CD4-positive, CD25-positive, alpha-beta regulatory T cell (primary cell): ENCODE results near the gene CTDNEP1. TPM values are rescaled to one million over a fixed set of nuclear protein-coding genes. Genes with fewer than 3 reads are reported as not detected.
"Not testable (repeated sequence)": the region's sequence is repeated elsewhere in the genome, so short reads cannot be mapped to it uniquely, and the experiment has no call there.

Source experiments
- ATAC-seq, 2 donors: fragments of 150-1000 bp; cut with Tn5 transposase; one replicate each; pipeline ENCODE4 v1.10.0; 2021; ENCODE audit warnings: low read depth in 2 of 2, moderate number of reproducible peaks in 2 of 2, moderate library complexity in 1 of 2
- DNase-seq, 3 donors: peaks; one replicate each; pipeline versions ENCODE4 v3.0.0 to v3.0.0-alpha.2; 2012 to 2022; ENCODE audit warnings: mixed read lengths in 1 of 3
- H3K27ac ChIP-seq: one replicate; pipeline ENCODE4 v1.7.0; 2013; ENCODE audit warnings: mild to moderate bottlenecking, low read length; ENCODE audit not compliant: insufficient read depth, poor library complexity, severe bottlenecking
- H3K27me3 ChIP-seq: one replicate; pipeline ENCODE4 v1.7.0; 2013; ENCODE audit warnings: low read length; ENCODE audit not compliant: control insufficient read depth, insufficient read depth
- H3K36me3 ChIP-seq: one replicate; pipeline ENCODE4 v1.7.0; 2013; ENCODE audit warnings: mild to moderate bottlenecking, low read length, moderate library complexity; ENCODE audit not compliant: control insufficient read depth, insufficient read depth
- H3K4me1 ChIP-seq: 2 replicates; pipeline ENCODE4 v1.7.0; 2013; ENCODE audit warnings: mild to moderate bottlenecking, low read length; ENCODE audit not compliant: insufficient read depth, control insufficient read depth, poor library complexity, severe bottlenecking
- H3K4me3 ChIP-seq: one replicate; pipeline ENCODE4 v1.7.0; 2013; ENCODE audit warnings: low read depth, mild to moderate bottlenecking, low read length, moderate library complexity
- H3K9me3 ChIP-seq, 2 experiments: 1 replicate in 1 of 2; 2 replicates in 1 of 2; pipeline ENCODE4 v1.7.0; 2013; ENCODE audit warnings: low read length in 2 of 2, mild to moderate bottlenecking in 1 of 2, moderate library complexity in 1 of 2; ENCODE audit not compliant: control insufficient read depth in 2 of 2
- H3K27ac Mint-ChIP-seq, 3 donors: one replicate each; pipeline ENCODE4 v1.8.0; 2020 to 2022; ENCODE audit warnings: mild to moderate bottlenecking in 3 of 3, mixed read lengths in 3 of 3, moderate library complexity in 2 of 3
- H3K27me3 Mint-ChIP-seq: one replicate; pipeline ENCODE4 v1.8.0; 2022; ENCODE audit warnings: mild to moderate bottlenecking, mixed read lengths
- H3K36me3 Mint-ChIP-seq: one replicate; pipeline ENCODE4 v1.8.0; 2020; ENCODE audit warnings: mixed read lengths
- H3K4me1 Mint-ChIP-seq, 4 donors: one replicate each; pipeline ENCODE4 v1.8.0; 2020 to 2022; ENCODE audit warnings: mixed read lengths in 4 of 4, mild to moderate bottlenecking in 1 of 4
- H3K4me3 Mint-ChIP-seq, 4 donors: one replicate each; pipeline ENCODE4 v1.8.0; 2020 to 2022; ENCODE audit warnings: mild to moderate bottlenecking in 4 of 4, mixed read lengths in 4 of 4, moderate library complexity in 3 of 4
- H3K9me3 Mint-ChIP-seq, 7 donors: one replicate each; pipeline ENCODE4 v1.8.0; 2020 to 2022; ENCODE audit warnings: mixed read lengths in 7 of 7, mild to moderate bottlenecking in 3 of 7, moderate library complexity in 2 of 7
- polyA plus RNA-seq, 4 donors: library from polyadenylated mRNA; unstranded; fragments of 300-500 nt; fragmentation: Illumina TruSeq; gene quantifications; one replicate each; pipeline ENCODE4 v1.2.3, GENCODE V29; 2021
- total RNA-seq: library from RNA; stranded (reverse); gene quantifications from one replicate; pipeline ENCODE4 v1.2.3, GENCODE V29; 2022

Gene CTDNEP1
- total and polyA plus RNA-seq, 5 donors from 2014 or later: 33.0 to 114 (median 39.3) TPM

DNA sequence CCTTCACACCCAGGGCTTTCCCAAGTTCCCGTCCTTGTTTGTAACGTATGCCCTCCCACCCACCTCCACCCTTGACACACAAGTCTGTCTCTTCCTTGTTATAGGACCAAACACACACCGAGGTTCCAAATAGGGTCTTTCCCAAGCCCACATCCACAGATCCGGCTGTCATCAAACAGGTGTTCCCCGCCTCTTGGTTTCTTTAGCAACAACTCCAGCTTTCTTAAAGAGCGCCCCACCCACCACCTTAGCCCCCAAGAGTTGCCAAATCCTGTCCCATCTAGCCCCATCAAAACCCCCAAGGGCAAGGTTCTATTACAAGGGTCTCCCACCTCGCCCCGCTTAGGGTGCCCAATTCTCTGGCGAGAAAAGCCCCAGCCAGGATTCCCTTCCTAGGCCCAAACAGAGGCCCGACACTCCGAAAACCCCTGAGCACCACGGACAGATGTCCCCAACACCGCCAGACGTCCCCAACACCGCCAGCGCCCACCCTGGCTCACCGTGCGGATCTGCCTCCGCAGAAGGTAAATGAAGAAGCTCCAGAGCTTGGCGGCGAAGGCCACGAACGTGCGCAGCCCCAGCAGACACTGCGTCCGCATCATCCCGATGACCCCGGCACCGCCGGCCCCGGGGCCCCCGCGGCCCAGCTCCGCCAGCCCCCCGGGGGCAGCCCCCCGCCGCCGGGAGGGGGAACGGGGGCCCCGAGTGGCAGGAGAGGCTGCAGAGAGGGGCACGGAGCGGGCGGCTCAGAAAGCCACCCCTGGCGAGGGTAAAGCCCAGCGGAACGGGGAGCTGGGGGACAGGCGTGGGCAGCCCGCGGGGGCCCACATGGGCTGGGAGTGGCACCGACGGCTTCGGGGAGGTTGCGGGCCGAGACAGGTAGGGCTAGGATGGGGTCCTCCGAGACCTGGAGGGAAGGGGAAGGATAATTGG, 573 bp downstream of the CTDNEP1 start:
- Histone ChIP-seq H3K36me3 (peaks cover 17% of the 10 kb centered on the region), H3K9me3 (no peaks in the 10 kb centered on the region), H3K27ac (peak overlapping the region; percentile 100), H3K4me1 (peaks cover 41% of the 10 kb centered on the region), H3K4me3 (peak overlapping the region; percentile 77), H3K27me3 (no peaks in the 10 kb centered on the region)
- ATAC-seq: no peak
- DNase-seq: no peak
- H3K4me1 Mint-ChIP-seq: peaks cover 11 to 54% (median 38%) of the 10 kb centered on the region in 4 donors
- no peaks in the 10 kb centered on the region for H3K9me3 Mint-ChIP-seq
- H3K27ac Mint-ChIP-seq: peak overlapping the region; percentile 90 to 96 (median 91)
- peaks cover 12% of the 10 kb centered on the region for H3K36me3 Mint-ChIP-seq
- no peaks in the 10 kb centered on the region for H3K27me3 Mint-ChIP-seq
- peak overlapping the region; percentile 89 to 97 (median 96) for H3K4me3 Mint-ChIP-seq

DNA sequence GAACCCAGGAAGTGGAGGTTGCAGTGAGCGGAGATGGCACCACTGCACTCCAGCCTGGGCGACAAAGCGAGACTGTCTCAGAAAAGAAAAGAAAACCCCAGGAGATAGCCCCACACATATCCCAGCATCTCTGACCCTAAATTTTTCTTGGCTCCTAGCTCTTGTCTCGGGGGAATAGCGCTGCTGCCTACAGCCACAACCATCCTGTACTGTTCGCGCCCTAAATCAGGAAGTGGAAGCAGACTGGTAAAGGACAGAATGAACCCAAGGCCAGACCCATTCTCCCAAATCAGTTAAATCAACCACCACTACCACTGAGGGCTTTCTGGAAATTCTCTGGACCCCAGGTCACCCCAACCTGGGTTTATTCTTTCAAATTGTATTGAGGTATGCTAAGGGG, 1.7 kb downstream of the CTDNEP1 start:
- Histone ChIP-seq H3K4me3 (peak overlapping the region; percentile 77), H3K36me3 (peaks cover 23% of the 10 kb centered on the region), H3K9me3 (no peaks in the 10 kb centered on the region), H3K27me3 (no peaks in the 10 kb centered on the region), H3K27ac (peak overlapping the region; percentile 100), H3K4me1 (peaks cover 41% of the 10 kb centered on the region)
- Mint-ChIP-seq H3K36me3 (peaks cover 13% of the 10 kb centered on the region), H3K4me1 (peaks cover 11 to 54% (median 37%) of the 10 kb centered on the region in 4 donors), H3K4me3 (peak overlapping the region; percentile 89 to 97 (median 92)), H3K27ac (peak overlapping the region in 2 of 3 donors; percentile 20 to 90), H3K27me3 (peaks cover under 1% of the 10 kb centered on the region), H3K9me3 (no peaks in the 10 kb centered on the region)
- ATAC-seq (no peak), DNase-seq (no peak)

DNA sequence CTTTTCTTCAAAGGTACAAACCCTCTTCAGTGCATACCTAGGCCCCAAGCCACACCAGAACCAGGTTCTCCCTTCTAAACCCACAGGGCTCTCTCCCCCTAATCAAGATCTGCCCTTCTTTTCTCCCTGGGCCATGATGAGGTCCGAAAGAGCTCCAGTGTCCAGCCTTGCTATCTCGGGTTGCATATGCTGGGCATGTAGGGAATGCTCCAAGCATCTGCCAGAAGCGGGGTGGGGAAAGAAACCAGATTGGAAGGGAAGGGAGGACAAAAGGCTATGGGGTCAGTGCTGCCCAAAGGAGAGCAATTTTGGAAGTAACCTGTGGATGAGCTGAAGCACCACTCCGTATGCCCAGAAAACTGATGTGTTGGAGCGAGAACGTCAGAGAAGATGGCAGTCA, 2.3 kb downstream of the CTDNEP1 start:
- Histone ChIP-seq H3K9me3 (no peaks in the 10 kb centered on the region), H3K27me3 (no peaks in the 10 kb centered on the region), H3K27ac (no peak overlapping the region), H3K4me3 (no peak overlapping the region), H3K4me1 (peaks cover 41% of the 10 kb centered on the region), H3K36me3 (peaks cover 25% of the 10 kb centered on the region)
- H3K27me3 Mint-ChIP-seq: peaks cover 4% of the 10 kb centered on the region
- DNase-seq (no peak), ATAC-seq (no peak)
- peak overlapping the region in 2 of 3 donors; percentile 55 to 90 for H3K27ac Mint-ChIP-seq
- H3K4me3 Mint-ChIP-seq: peak overlapping the region; percentile 89 to 93 (median 91)
- no peaks in the 10 kb centered on the region for H3K9me3 Mint-ChIP-seq
- peaks cover 11 to 54% (median 36%) of the 10 kb centered on the region in 4 donors for H3K4me1 Mint-ChIP-seq
- H3K36me3 Mint-ChIP-seq: peaks cover 19% of the 10 kb centered on the region

DNA sequence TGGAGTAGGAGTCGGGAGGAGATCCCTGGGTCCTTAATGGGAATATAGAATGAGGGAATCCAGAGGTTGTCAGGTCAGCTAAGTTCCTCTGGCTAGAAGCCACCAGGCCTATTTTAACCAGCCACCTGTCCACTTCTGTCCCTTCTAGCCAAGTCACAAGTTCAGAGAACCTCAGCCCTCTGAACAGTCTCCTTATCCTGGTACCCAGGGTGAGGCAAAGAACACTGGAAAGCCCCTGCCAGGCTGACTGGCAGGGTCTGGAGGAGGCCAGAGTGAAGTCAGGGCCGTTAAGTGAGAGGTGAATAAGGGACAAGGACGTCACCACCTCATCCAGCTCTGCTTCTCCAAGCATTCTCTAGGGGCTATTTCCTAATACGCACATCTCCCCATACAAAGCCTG, 2.7 kb downstream of the CTDNEP1 start:
- Histone ChIP-seq H3K27ac (no peak overlapping the region), H3K9me3 (no peaks in the 10 kb centered on the region), H3K4me3 (no peak overlapping the region), H3K4me1 (peaks cover 41% of the 10 kb centered on the region), H3K27me3 (no peaks in the 10 kb centered on the region), H3K36me3 (peaks cover 27% of the 10 kb centered on the region)
- Mint-ChIP-seq H3K4me1 (peaks cover 7 to 52% (median 35%) of the 10 kb centered on the region in 4 donors), H3K4me3 (peak overlapping the region; percentile 89 to 93 (median 91)), H3K27ac (peak overlapping the region in 1 of 3 donors; percentile 90), H3K36me3 (peaks cover 19% of the 10 kb centered on the region), H3K27me3 (peaks cover 4% of the 10 kb centered on the region), H3K9me3 (no peaks in the 10 kb centered on the region)
- DNase-seq: no peak
- ATAC-seq: no peak

DNA sequence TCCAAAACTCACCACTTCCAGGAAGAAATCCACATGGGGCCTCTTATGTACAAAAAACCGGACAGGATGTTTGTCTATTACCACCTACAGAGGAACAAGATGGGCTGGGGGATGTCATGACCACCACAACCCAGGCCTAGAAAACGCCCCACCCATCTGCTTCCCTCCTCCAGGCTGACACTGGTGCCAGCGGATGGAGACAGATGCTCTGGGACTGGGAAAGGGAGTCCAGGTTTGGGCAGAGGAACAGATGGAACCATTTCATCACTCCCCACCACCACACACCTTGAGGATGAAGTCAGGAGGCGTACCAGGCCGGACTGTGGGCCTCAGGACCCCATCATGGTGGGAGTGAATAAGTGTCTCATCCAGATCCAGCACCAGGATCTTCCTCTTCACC, 4.8 kb downstream of the CTDNEP1 start:
- H3K27me3 Mint-ChIP-seq: peaks cover 14% of the 10 kb centered on the region
- H3K4me3 Mint-ChIP-seq: peak overlapping the region in 3 of 4 donors; percentile 17 to 70 (median 56)
- peaks cover 5 to 50% (median 32%) of the 10 kb centered on the region in 4 donors for H3K4me1 Mint-ChIP-seq
- ATAC-seq: no peak
- peaks cover 19% of the 10 kb centered on the region for H3K36me3 Mint-ChIP-seq
- H3K4me3 ChIP-seq: no peak overlapping the region
- H3K9me3 ChIP-seq: no peaks in the 10 kb centered on the region
- H3K27me3 ChIP-seq: no peaks in the 10 kb centered on the region
- H3K4me1 ChIP-seq: peaks cover 37% of the 10 kb centered on the region
- peak overlapping the region in 1 of 3 donors; percentile 60 for H3K27ac Mint-ChIP-seq
- peaks cover 27% of the 10 kb centered on the region for H3K36me3 ChIP-seq
- H3K9me3 Mint-ChIP-seq: no peaks in the 10 kb centered on the region
- H3K27ac ChIP-seq: no peak overlapping the region
- DNase-seq: no peak

DNA sequence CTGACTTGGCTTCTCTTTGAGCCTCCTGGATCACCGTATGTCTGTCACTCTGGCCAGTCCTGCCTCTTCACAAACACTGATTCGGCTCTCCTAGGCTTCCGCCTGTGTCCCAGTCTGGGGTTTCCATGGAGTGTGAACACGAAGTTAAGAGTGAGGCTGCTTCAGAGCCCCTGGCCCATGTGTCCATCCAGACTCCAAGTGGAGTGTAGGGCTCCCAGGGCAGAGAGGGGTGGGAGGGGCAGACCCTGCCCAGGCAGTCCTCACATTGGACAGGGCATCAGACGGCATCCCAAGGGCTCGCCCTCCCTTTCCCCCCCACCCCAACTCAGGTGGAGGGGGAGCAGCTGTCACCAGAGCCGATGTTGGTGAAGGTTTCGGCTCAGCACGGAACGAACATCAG, 7.7 kb downstream of the CTDNEP1 start:
- H3K27ac Mint-ChIP-seq: peak overlapping the region in 2 of 3 donors; percentile 76 to 98
- Histone ChIP-seq H3K27ac (peak overlapping the region; percentile 93), H3K4me1 (peaks cover 35% of the 10 kb centered on the region), H3K36me3 (peaks cover 35% of the 10 kb centered on the region)
- peak overlapping the region in 2 of 4 donors; percentile 64 to 94 for H3K4me3 Mint-ChIP-seq
- H3K36me3 Mint-ChIP-seq: peaks cover 34% of the 10 kb centered on the region
- peaks cover 13 to 50% (median 33%) of the 10 kb centered on the region in 4 donors for H3K4me1 Mint-ChIP-seq
- not testable (repeated sequence) for H3K9me3 ChIP-seq, H3K27me3 ChIP-seq, DNase-seq, H3K4me3 ChIP-seq, H3K9me3 Mint-ChIP-seq, ATAC-seq
- H3K27me3 Mint-ChIP-seq: peaks cover 14% of the 10 kb centered on the region

DNA sequence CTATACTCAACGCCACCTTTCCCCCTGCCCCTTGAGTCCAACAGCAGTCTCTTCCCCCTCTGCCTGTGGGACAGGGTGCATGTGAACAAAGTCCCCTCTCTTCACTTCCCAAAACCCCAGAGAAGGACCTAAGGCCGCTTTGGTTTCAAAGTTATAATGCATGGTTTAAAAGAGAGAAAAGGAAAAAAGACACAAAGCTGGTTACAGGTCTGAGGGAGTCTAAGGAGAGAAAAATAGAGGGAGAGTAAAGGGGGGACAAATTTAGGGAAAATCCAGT, 8.1 kb downstream of the CTDNEP1 start:
- Histone ChIP-seq H3K27me3 (no peaks in the 10 kb centered on the region), H3K36me3 (peaks cover 35% of the 10 kb centered on the region), H3K4me1 (peaks cover 32% of the 10 kb centered on the region), H3K27ac (peak overlapping the region; percentile 93), H3K4me3 (peak overlapping the region; percentile 99), H3K9me3 (no peaks in the 10 kb centered on the region)
- no peak for DNase-seq
- Mint-ChIP-seq H3K27me3 (peaks cover 14% of the 10 kb centered on the region), H3K27ac (peak overlapping the region; percentile 87 to 98 (median 87)), H3K9me3 (peaks cover 0 to 1% (median 0%) of the 10 kb centered on the region in 7 donors), H3K36me3 (peaks cover 34% of the 10 kb centered on the region), H3K4me3 (peak overlapping the region; percentile 80 to 94 (median 89)), H3K4me1 (peaks cover 13 to 45% (median 29%) of the 10 kb centered on the region in 4 donors)
- ATAC-seq: no peak
